Activated CD8-positive, alpha-beta memory T cell treated with anti-CD3 and anti-CD28 coated beads, Interleukin-2, amount 10 ng/mL, durations not matched to agents 7 days and 5 days (primary cell): ENCODE data around the gene SEMA6A. TPM values are rescaled to one million over a fixed set of nuclear protein-coding genes. Genes with fewer than 3 reads are reported as not detected.

Experiments used
- ATAC-seq: fragments of 150-1000 bp; cut with Tn5 transposase; one replicate; pipeline ENCODE4 v1.10.0; 2021; ENCODE audit warnings: moderate library complexity
- CTCF ChIA-PET: fragments of 350-600 bp; sonication (Branson Sonifier 250); formaldehyde crosslinking; loops from one replicate; lab custom pipeline; 2021; ENCODE audit warnings: antibody characterized with exemption; lab: Charles Lee
- DNase-seq: peaks from one replicate; pipeline ENCODE4 v3.0.0-alpha.2; 2020
- H3K27ac Mint-ChIP-seq: one replicate; pipeline ENCODE4 v1.8.0; 2021; ENCODE audit warnings: mild to moderate bottlenecking, mixed read lengths
- H3K27me3 Mint-ChIP-seq: one replicate; pipeline ENCODE4 v1.8.0; 2021; ENCODE audit warnings: mixed read lengths
- H3K36me3 Mint-ChIP-seq: one replicate; pipeline ENCODE4 v1.8.0; 2021; ENCODE audit warnings: mild to moderate bottlenecking, mixed read lengths
- H3K4me1 Mint-ChIP-seq: one replicate; pipeline ENCODE4 v1.8.0; 2021; ENCODE audit warnings: mixed read lengths
- H3K4me3 Mint-ChIP-seq: one replicate; pipeline ENCODE4 v1.8.0; 2021; ENCODE audit warnings: mild to moderate bottlenecking, moderate library complexity, mixed read lengths
- H3K9me3 Mint-ChIP-seq: one replicate; pipeline ENCODE4 v1.8.0; 2022; ENCODE audit warnings: low read depth, mixed read lengths
- total RNA-seq, 2 experiments: library from RNA; stranded (reverse); gene quantifications; one replicate each; pipeline ENCODE4 v1.2.3, GENCODE V29; 2021

SEMA6A gene
- total RNA-seq, 2 experiments from 2014 or later, result 0.40 TPM; not detected in 1

DNA sequence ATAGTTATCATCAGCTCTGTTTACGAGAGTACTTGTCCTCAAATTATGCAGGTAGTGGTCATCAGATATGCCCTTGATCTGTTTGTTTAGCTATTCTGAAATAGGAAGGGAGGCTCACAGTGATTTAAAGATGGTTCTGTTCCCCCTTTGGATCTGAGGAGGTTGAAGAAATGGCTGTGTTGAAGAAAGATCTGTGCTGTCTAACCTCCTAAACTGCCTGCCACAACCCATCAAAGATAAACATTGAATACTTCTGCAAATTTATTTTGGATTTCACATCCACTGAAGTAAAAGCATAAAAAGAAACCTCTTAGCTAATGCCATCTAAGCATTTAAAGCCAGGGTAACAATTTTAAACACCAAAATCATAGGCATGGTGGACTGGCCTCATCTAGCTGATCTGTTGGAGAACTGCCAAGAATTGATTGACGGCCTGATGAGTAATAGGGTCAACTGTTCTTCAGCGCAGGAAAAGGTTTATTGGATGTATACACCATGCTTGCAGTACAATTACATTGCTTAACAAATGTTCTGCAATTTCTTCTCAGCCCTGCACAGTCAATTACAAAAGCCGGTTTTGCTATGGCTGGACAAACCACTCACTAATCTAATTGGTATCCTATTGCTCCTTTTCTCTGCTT is 97.6 kb downstream of the SEMA6A start:
- CTCF ChIA-PET, result no interaction called here
- Mint-ChIP-seq H3K9me3 (peaks cover 14% of the 10 kb centered on the region), H3K4me3 (no peak overlapping the region), H3K27ac (no peak overlapping the region), H3K36me3 (peaks cover 6% of the 10 kb centered on the region), H3K27me3 (no peaks in the 10 kb centered on the region), H3K4me1 (peaks cover 13% of the 10 kb centered on the region)
- DNase-seq (no peak), ATAC-seq (no peak)

DNA sequence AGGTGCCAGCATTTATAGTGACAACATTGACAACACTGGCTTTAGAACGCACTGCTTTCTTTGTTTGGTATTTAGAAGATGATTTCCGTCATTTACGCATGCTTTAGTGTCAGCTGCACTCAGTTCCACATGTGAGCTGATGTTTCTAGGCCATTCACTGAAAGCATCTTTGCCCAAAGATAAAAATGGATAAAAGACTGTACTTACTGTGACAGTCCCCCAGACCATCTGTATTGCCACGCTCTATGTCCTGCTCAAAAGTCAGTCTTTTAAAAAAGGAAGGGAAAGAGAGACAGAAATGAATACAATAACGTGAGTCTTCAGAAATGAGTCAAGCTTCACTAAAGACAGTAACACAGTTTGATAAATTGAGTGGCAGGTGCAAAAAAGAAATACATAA is 99.3 kb downstream of the SEMA6A start:
- H3K4me1 Mint-ChIP-seq, result peaks cover 11% of the 10 kb centered on the region
- CTCF ChIA-PET, result no interaction called here
- no peaks in the 10 kb centered on the region for H3K27me3 Mint-ChIP-seq
- no peak overlapping the region for H3K4me3 Mint-ChIP-seq
- peaks cover 14% of the 10 kb centered on the region for H3K9me3 Mint-ChIP-seq
- H3K36me3 Mint-ChIP-seq, result peaks cover 6% of the 10 kb centered on the region
- DNase-seq (no peak), ATAC-seq (no peak)
- H3K27ac Mint-ChIP-seq, result no peak overlapping the region

DNA sequence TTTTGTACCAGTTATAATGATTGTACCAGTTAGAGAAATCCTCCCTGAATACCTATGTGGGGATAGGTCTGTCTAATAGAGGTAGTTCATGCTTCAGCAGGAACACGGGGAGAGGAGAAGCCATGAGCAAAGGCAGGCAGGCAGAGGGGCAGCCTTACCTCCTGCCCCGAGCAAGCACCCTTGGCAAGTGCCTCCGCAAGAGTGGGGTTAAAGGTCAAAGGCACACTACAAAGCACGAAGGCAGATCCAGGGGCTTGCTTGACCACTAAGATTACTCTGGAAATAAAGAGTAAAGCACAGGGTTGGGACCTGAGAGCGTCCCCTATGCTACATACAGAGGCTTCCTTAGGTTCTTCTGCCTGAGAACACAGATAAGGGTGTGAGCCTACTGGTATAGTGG is 100.9 kb downstream of the SEMA6A start:
- peaks cover 6% of the 10 kb centered on the region for H3K36me3 Mint-ChIP-seq
- CTCF ChIA-PET, result no interaction called here
- H3K9me3 Mint-ChIP-seq, result peaks cover 14% of the 10 kb centered on the region
- no peak overlapping the region for H3K4me3 Mint-ChIP-seq
- ATAC-seq, result no peak
- no peak for DNase-seq
- no peaks in the 10 kb centered on the region for H3K27me3 Mint-ChIP-seq
- H3K4me1 Mint-ChIP-seq, result peaks cover 7% of the 10 kb centered on the region
- H3K27ac Mint-ChIP-seq, result no peak overlapping the region

DNA sequence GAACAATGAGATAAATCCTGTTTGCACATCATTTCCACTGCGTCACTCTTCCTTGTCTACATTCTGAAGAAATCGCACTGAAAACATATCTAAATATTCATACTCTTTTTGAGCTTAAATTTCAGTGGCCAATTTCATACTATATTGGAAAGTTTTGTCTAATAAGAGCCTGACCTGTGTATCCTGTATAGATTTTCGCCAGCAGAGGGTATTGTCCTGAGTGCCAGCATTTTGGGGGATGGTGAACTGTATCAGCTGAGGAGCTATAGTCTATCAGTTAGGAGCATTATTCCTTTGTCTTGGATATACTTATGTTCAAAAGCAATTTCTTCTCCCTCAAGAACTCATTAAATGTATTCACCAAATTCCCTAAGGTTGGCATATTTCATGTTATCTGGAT is 102.3 kb downstream of the SEMA6A start:
- Mint-ChIP-seq H3K4me3 (no peak overlapping the region), H3K9me3 (peaks cover 10% of the 10 kb centered on the region), H3K36me3 (peaks cover 3% of the 10 kb centered on the region), H3K27me3 (no peaks in the 10 kb centered on the region), H3K27ac (no peak overlapping the region), H3K4me1 (no peaks in the 10 kb centered on the region)
- CTCF ChIA-PET, result no interaction called here
- DNase-seq (no peak), ATAC-seq (no peak)

DNA sequence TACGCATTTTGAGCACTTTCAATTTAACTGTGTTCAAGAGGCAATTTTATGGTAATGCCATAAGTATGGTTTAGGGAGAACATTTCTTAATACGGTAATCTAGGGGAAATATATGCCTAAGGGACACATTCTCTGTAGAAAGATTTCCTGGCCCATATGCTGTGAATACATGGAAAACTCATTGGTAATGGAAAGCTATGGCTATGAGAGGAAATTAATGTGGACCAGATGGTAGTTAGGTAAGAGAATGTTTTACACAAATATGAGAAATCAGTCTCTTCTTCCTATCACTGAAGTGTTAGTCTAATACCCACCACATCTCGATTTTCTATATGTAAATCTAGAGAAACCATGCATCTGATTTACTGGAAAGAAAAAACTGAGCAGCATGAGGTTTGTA is 105.0 kb downstream of the SEMA6A start:
- DNase-seq (no peak), ATAC-seq (no peak)
- Mint-ChIP-seq H3K4me1 (no peaks in the 10 kb centered on the region), H3K36me3 (no peaks in the 10 kb centered on the region), H3K9me3 (no peaks in the 10 kb centered on the region), H3K4me3 (no peak overlapping the region), H3K27ac (no peak overlapping the region), H3K27me3 (no peaks in the 10 kb centered on the region)
- CTCF ChIA-PET, result no interaction called here

DNA sequence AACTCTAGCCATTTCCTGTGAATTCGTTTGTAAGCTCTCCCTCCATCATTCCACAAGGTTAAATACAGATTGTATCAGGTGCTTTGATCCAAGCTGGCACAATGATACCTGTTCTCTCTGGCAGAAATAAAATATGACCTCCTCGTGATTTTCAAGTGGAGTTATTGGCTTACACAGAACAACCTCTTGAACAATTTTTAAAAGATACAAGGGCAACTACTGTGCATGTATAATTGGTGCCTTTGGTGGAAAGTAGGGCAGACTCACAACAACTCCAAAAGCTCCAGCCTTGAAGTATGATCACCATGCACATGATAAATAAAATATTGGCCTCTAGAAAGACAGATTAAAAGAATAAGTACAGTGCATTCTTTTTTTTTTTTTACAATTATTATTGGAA is 106.0 kb downstream of the SEMA6A start:
- Mint-ChIP-seq H3K36me3 (no peaks in the 10 kb centered on the region), H3K4me1 (no peaks in the 10 kb centered on the region), H3K9me3 (no peaks in the 10 kb centered on the region), H3K27ac (no peak overlapping the region), H3K27me3 (no peaks in the 10 kb centered on the region), H3K4me3 (no peak overlapping the region)
- CTCF ChIA-PET, result no interaction called here
- ATAC-seq, result no peak
- no peak for DNase-seq

DNA sequence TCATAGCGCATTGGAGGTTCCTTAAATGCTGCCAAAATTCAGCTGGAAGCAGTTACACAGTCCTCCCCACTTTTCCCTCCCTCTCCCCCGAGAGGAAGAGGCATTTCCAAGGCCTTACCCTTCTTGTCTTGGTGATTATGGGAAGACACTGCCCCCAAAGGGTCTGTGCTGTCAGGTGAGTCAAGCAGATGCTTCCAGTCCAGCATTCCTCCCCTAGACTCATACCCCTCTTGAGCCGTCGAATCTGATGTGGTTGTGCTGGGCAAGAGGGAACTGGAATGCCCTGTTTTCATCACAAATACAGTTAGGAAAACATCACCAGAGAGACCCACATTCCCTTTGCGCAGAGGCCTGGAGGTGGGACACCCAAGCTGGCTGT is 107.2 kb downstream of the SEMA6A start:
- ATAC-seq (no peak), DNase-seq (no peak)
- no peaks in the 10 kb centered on the region for H3K27me3 Mint-ChIP-seq
- no peaks in the 10 kb centered on the region for H3K36me3 Mint-ChIP-seq
- H3K4me1 Mint-ChIP-seq, result no peaks in the 10 kb centered on the region
- no peaks in the 10 kb centered on the region for H3K9me3 Mint-ChIP-seq
- no peak overlapping the region for H3K27ac Mint-ChIP-seq
- CTCF ChIA-PET, result no interaction called here
- no peak overlapping the region for H3K4me3 Mint-ChIP-seq

DNA sequence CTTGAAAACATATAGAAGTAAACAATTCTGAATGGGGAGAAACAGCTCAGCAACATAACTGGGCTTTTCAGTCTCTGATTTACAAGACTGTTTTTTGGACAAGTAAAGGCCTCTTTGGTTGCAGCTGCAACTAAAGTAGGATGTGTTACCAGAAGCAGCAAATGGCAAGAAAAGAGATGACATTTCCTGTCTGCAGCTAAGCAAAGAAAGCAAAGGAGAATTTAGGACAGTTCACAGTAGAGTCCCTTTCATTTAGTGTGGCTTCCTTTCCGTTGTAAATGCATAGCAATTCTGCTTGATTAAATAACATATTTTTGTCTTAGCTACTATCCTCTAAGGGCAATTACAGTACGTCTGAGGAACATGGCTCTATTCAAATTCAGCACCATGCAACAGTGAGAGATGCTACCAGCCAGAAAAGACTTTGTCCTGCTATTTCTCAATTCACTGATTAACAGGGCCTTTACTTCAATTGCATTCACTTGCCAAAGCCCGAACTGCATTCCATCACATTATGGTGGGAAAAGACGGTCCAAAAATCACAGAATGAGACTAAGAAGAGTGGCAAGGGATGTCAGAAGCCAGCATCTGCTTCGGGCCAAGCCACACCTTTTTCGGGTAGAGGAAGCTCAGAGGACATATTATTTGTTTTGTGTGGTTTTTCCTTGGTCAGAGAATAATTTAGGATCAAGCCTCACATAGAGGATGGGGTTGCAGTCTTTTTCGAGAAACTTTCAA is 107.7 kb downstream of the SEMA6A start:
- DNase-seq (no peak), ATAC-seq (no peak)
- no peaks in the 10 kb centered on the region for H3K27me3 Mint-ChIP-seq
- H3K4me1 Mint-ChIP-seq, result no peaks in the 10 kb centered on the region
- no peak overlapping the region for H3K4me3 Mint-ChIP-seq
- H3K9me3 Mint-ChIP-seq, result no peaks in the 10 kb centered on the region
- CTCF ChIA-PET, result no interaction called here
- no peak overlapping the region for H3K27ac Mint-ChIP-seq
- H3K36me3 Mint-ChIP-seq, result no peaks in the 10 kb centered on the region

DNA sequence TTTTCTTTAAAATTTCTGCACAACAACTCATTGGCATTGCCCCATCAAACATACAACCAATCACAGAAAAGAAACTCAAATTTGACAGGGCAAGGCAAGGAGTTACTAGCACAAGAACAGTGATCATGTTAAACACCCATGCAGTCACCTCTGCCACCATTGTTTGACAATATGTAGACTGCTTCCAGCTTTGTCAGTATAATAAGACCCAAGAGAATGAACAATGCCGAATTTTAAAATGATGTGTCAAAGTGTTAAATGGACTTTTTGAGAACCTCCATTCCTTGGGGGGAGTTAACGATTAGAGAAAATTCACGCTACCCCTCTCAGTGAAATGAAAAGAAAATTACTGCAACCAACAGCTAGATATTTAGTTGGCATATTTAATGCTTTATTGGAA is 109.2 kb downstream of the SEMA6A start:
- CTCF ChIA-PET, result no interaction called here
- Mint-ChIP-seq H3K4me3 (no peak overlapping the region), H3K36me3 (no peaks in the 10 kb centered on the region), H3K9me3 (no peaks in the 10 kb centered on the region), H3K27ac (no peak overlapping the region), H3K27me3 (no peaks in the 10 kb centered on the region), H3K4me1 (no peaks in the 10 kb centered on the region)
- ATAC-seq (no peak), DNase-seq (no peak)

DNA sequence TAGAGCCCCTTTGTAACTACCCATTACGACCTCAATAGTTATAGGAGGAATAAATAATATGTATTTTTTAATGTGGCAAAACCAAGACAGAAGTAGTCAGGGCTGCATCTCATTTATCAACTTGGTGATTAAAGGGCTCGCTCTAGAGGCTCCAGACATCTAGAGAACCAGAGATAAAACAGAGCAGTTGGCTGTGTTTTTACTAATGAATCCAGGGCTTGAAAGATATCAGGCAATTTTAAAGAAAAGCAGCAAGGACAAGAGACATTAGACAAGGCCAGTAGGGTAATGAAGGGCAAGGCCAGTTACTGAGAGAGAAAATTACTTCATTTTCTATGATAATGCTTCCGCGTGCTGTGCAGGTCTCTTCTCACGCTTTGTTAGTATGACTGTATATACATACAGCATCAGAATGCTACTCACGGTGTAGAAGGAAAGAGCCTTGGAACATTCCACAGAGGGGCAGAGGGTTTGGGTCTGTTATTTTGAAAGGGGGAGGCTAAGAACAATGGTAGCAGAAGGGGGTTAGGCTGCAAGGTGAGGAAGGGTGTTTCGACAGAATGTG is 110.4 kb downstream of the SEMA6A start:
- CTCF ChIA-PET, result no interaction called here
- H3K4me1 Mint-ChIP-seq, result no peaks in the 10 kb centered on the region
- ATAC-seq (no peak), DNase-seq (no peak)
- H3K27ac Mint-ChIP-seq, result no peak overlapping the region
- H3K27me3 Mint-ChIP-seq, result no peaks in the 10 kb centered on the region
- H3K9me3 Mint-ChIP-seq, result no peaks in the 10 kb centered on the region
- H3K4me3 Mint-ChIP-seq, result no peak overlapping the region
- H3K36me3 Mint-ChIP-seq, result no peaks in the 10 kb centered on the region

DNA sequence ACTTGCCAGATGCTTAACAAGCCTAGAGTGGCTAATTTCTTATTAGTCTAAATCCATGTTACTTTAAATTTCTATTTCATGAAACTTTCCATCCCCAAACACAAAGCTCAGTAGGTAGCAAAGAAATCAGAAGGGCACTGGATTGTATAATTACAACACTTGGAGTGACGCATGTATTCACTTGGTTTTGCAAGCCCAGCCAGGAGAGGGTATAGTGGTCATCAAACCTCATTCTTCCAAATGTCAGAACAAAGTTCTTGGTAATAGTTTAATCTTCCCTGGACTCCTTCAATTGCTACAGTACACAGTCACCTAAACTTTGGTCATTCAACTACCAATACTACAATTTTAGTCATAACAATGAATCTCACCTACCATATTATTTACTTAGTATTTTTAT is 112.1 kb downstream of the SEMA6A start:
- Mint-ChIP-seq H3K9me3 (no peaks in the 10 kb centered on the region), H3K27ac (no peak overlapping the region), H3K27me3 (peaks cover 3% of the 10 kb centered on the region), H3K36me3 (no peaks in the 10 kb centered on the region), H3K4me3 (no peak overlapping the region), H3K4me1 (no peaks in the 10 kb centered on the region)
- ATAC-seq (no peak), DNase-seq (no peak)
- CTCF ChIA-PET, result no interaction called here

DNA sequence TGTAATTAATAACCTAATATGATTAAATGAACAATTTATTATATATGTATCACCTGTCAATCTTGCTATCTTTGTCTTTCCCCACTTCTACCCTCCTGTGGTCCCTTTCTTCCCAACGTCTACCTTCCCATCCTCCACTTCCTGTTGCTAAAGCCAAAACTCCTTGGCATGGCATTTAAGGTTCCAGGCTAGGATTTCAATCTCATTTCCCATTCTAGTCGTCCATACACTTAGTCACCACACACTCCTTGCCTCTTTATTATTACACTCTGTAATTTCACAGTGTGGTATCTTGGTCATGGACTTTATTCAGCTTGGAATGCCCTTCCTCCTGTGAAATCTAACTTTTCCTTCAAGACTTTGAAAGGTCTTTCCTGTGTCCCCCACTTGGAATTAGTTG is 115.3 kb downstream of the SEMA6A start:
- peaks cover 5% of the 10 kb centered on the region for H3K4me1 Mint-ChIP-seq
- no peaks in the 10 kb centered on the region for H3K36me3 Mint-ChIP-seq
- H3K27ac Mint-ChIP-seq, result no peak overlapping the region
- no peak for ATAC-seq
- H3K27me3 Mint-ChIP-seq, result peaks cover 6% of the 10 kb centered on the region
- H3K4me3 Mint-ChIP-seq, result no peak overlapping the region
- no peak for DNase-seq
- no peaks in the 10 kb centered on the region for H3K9me3 Mint-ChIP-seq
- CTCF ChIA-PET, result no interaction called here

DNA sequence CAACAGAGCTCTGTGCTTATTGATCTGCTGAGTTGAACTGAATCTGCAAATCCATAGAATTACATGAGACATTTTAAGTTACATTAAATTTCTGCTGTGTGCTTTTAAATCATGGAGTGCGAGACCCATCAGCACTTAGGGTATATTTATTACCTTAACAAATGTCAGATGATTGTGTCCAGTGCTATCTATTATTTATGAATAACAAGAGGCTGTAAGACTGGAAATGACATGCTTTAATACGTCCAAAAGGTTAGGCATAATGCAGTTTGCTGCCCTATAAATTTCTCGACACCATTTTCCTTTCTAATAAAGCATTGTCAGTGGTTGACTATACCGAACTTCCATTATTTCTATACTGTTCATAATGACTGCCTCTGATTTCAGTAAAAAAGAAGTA is 117.6 kb downstream of the SEMA6A start:
- Mint-ChIP-seq H3K9me3 (no peaks in the 10 kb centered on the region), H3K27ac (no peak overlapping the region), H3K4me3 (no peak overlapping the region), H3K4me1 (peaks cover 9% of the 10 kb centered on the region), H3K27me3 (peaks cover 11% of the 10 kb centered on the region), H3K36me3 (no peaks in the 10 kb centered on the region)
- ATAC-seq (no peak), DNase-seq (no peak)
- CTCF ChIA-PET, result no interaction called here

DNA sequence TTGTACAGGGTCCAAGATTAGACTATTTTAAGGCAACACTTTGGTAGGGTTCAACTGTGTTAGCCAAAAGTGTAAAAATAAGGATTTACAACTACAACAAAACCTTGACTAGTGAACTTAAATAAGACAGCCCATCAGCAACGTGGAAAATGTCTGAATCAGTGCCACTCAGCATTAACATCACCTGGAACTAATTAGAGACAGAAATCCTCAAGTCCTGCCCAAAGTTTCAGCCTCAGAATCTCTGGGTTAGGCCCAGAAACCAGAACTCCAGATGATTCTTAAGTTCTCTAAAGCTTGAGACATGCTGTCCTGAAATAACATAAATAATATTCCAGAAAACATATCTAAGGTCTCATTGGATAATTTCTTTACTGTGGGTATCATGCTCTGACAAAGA is 118.6 kb downstream of the SEMA6A start:
- Mint-ChIP-seq H3K27ac (no peak overlapping the region), H3K4me1 (peaks cover 9% of the 10 kb centered on the region), H3K27me3 (peaks cover 11% of the 10 kb centered on the region), H3K4me3 (no peak overlapping the region), H3K9me3 (no peaks in the 10 kb centered on the region), H3K36me3 (no peaks in the 10 kb centered on the region)
- ATAC-seq (no peak), DNase-seq (no peak)
- CTCF ChIA-PET, result no interaction called here
